Psoas muscle (tissue), 8 donors: ENCODE data around the gene KCNS3. TPM values are rescaled to one million over a fixed set of nuclear protein-coding genes. Genes with fewer than 3 reads are reported as not detected.

Experiments used
- ATAC-seq, 4 donors: fragments of 200-7000 bp; cut with Tn5 transposase; one replicate each; pipeline ENCODE4 v1.9.1; 2020; ENCODE audit warnings: moderate library complexity in 3 of 4, mild to moderate bottlenecking in 2 of 4
- DNase-seq, 2 donors: peaks; one replicate each; pipeline ENCODE4 v3.0.0-alpha.2; 2020
- H3K27ac ChIP-seq: fragments of 200-600 bp; one replicate; pipeline ENCODE4 v1.8.0; 2022
- H3K27me3 ChIP-seq, 3 donors: fragments of 200-600 bp in 1 of 3; one replicate each; pipeline versions ENCODE4 v1.6.1 to v1.8.0; 2013 to 2022; ENCODE audit warnings: low read length in 2 of 3, mild to moderate bottlenecking in 2 of 3, moderate library complexity in 1 of 3; ENCODE audit not compliant: insufficient read depth in 3 of 3
- H3K36me3 ChIP-seq, 2 donors: fragments of 200-600 bp in 1 of 2; one replicate each; pipeline versions ENCODE4 v1.6.1 to v1.8.0; 2013 to 2022; ENCODE audit warnings: low read depth in 1 of 2, mild to moderate bottlenecking in 1 of 2, moderate library complexity in 1 of 2; ENCODE audit not compliant: insufficient read depth in 1 of 2
- H3K4me1 ChIP-seq: fragments of 200-600 bp; one replicate; pipeline ENCODE4 v1.8.0; 2022
- H3K4me3 ChIP-seq: fragments of 200-600 bp; one replicate; pipeline ENCODE4 v1.8.0; 2022; ENCODE audit warnings: mild to moderate bottlenecking
- H3K9me3 ChIP-seq: fragments of 200-600 bp; one replicate; pipeline ENCODE4 v1.8.0; 2022
- CTCF ChIP-seq: fragments of 200-600 bp; IDR thresholded peaks from one replicate; pipeline ENCODE4 v1.8.0; 2022; ENCODE audit warnings: antibody characterized with exemption
- WGBS, 3 donors: extraction: QIAGEN DNeasy Blood & Tissue Kit; methylation state at CpG; one replicate each; pipeline versions ENCODE4 v1.1.6 to v1.1.7; 2013; 5-methylcytosine and 5-hydroxymethylcytosine counted together
- intact Hi-C, 2 donors: fragments of 100-400 bp; cut with DNase I; formaldehyde crosslinking; loops; one replicate each; pipeline versions ENCODE4 v1.11.0 to v1.14.2; 2022
- polyA plus RNA-seq, 3 donors: library from polyadenylated mRNA; stranded (reverse); fragments of 200-250 nt; gene quantifications; one replicate each; pipeline ENCODE4 v1.2.3, GENCODE V29; 2013
- total RNA-seq, 4 donors: library from RNA; stranded (reverse); fragmentation: NEBNext Ultra II Directional in 2 of 4; extraction: Animal tissue kit (Norgen Biotek cat#: 25700) in 2 of 4; gene quantifications; one replicate each; pipeline versions ENCODE4 v1.2.1 to v1.2.4, GENCODE V29; 2021 to 2023
- donor health status: healthy with polysubstance abuse.
- donor health status: DM: no; HTN: no; CAD: no; lungs with moderate emphysema.
- donor health status: Bipolar disorder and iron deficiency.
- donor health status: healthy.
- donor health status: DM: yes; HTN: yes; CAD: no.
- donor health status: DM: no; HTN: no; CAD: no.
- donor health status: DM: no; HTN: no; CAD: no.
- donor health status: DM: yes; HTN: yes; CAD: no.

Gene KCNS3
- total and polyA plus RNA-seq, 7 donors, result 3.6 to 29.2 (median 12.1) TPM

- DNase-seq (no peak), ATAC-seq (no peak)
- Histone ChIP-seq H3K4me1 (peaks cover 20% of the 10 kb centered on the region), H3K27me3 (no peaks in the 10 kb centered on the region), H3K9me3 (no peaks in the 10 kb centered on the region), H3K36me3 (no peaks in the 10 kb centered on the region), H3K27ac (no peak overlapping the region), H3K4me3 (no peak overlapping the region)
- intact Hi-C loops, result loop anchor here (5.0 to 10.0 kb wide), 4 partner anchors 68 to 175 kb away; partner anchors contain the start of gene KCNS3 (in 2 of the 2)
- no peak for TF ChIP-seq CTCF
Measured at GRCh38 chr2:17979707-17980106, 101.2 kb downstream of the KCNS3 start.

- Histone ChIP-seq H3K27ac (no peak overlapping the region), H3K36me3 (no peaks in the 10 kb centered on the region), H3K9me3 (no peaks in the 10 kb centered on the region), H3K27me3 (no peaks in the 10 kb centered on the region), H3K4me1 (peaks cover 10% of the 10 kb centered on the region), H3K4me3 (no peak overlapping the region)
- intact Hi-C loops, result no loop called here
- ATAC-seq (no peak), DNase-seq (no peak)
- 86% methylated on average over 3 of the region's 3 CpGs for WGBS, 3 donors
- no peak for TF ChIP-seq CTCF
Measured at GRCh38 chr2:17981936-17982335, 103.5 kb downstream of the KCNS3 start.

Other genes with a start within 250 kb of the KCNS3 start
- gene SMC6, start 124.9 kb upstream of the KCNS3 start, total RNA-seq, result 10 to 100 TPM in 1 of 4 donors, 1 to 10 TPM in 3; 6.5 to 10.2 (median 9.4) TPM
- 10 to 100 TPM in 1 of 3 donors, 1 to 10 TPM in 2; 4.8 to 10.5 (median 5.7) TPM for gene SMC6, start 124.9 kb upstream of the KCNS3 start, polyA plus RNA-seq
- 1 to 10 TPM; 1.3 to 3.0 (median 2.3) TPM for gene GEN1, start 124.5 kb upstream of the KCNS3 start, total RNA-seq
- under 1 TPM; 0.51 to 0.95 (median 0.75) TPM for gene GEN1, start 124.5 kb upstream of the KCNS3 start, polyA plus RNA-seq
- not detected for gene MSGN1, start 62.2 kb upstream of the KCNS3 start, total RNA-seq
- not detected for gene MSGN1, start 62.2 kb upstream of the KCNS3 start, polyA plus RNA-seq